Measurements from ENCODE around the gene PDE6A. TPM values are rescaled to one million over a fixed set of nuclear protein-coding genes. Genes with fewer than 3 reads are reported as not detected.
"Not testable (repeated sequence)": the region's sequence is repeated elsewhere in the genome, so short reads cannot be mapped to it uniquely, and the experiment has no call there.

PDE6A gene
- total RNA-seq, 1 donor from 2014 or later, result not detected

DNA sequence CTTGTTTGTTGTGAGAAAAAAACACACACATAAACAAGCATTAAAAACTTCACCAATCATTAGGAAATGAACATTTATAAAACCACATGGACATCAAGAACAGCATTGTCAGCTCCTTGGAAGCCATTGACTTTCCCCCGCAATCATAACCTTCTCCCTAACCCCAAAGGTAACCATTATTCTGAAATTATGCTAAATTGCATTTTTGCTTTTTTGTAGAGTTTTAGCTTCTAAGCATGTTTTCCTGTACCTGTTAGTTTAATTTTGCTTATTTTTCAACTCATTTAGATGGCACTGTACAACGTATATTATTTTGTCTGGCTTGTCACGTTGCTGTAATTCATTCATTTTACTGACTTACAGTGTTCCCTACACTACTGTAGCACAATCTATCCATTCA is 36.8 kb downstream of the PDE6A start:
- ATAC-seq, result no peak
- intact Hi-C loops (cut with DNase I), result no loop called here
- DNase-seq (ENCODE audit: low spot score), result no peak

DNA sequence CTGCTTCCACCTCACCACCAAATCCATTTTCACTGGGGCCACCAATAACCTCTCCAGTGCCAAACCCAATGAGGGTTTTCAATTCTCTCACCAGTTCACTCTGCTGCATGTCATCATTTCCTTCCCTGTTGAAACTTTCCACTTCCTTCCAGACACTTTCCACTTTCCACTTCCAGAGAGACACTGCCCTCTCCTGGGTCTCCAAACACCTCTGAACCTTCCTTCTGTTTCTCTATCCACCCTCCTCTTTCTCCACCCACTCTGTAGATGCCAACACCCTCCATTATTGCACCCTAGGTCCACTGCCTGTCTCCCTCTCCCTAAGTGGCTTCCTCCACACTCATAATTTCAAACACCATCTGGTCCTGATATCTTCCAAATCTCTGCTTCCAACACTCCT is 39.6 kb downstream of the PDE6A start:
- DNase-seq (ENCODE audit: low spot score) (no peak), ATAC-seq (no peak)
- intact Hi-C loops (cut with DNase I), result no loop called here

DNA sequence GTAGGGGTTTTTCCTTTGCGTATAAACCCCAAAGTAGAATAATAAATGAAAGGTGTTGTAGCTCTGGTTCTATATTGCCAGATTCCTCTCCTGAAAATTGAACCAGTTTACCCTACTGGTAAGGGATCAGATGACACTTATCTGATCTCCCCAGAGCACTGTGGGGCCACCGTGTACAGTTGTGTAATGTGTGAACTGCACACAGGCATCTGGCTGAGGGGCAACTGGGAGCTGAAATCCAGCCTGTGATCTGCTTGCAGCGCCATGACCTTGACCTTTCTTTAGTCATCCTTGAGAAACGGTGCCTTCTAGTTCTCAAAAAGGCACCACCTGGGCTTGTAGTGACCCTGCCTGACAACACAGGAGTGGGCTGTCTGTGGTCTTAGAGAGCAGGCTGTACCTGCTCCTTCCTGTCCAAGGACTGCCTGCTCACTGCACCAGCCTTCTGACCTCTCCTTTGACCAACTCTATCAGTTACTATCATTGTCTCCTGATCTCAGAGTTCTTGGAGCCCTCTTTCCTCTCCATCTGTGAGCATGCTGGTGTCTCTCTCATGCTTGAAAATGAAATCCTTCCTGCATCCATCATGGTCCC is 40.2 kb downstream of the PDE6A start:
- no peak for ATAC-seq
- no peak for DNase-seq (ENCODE audit: low spot score)
- intact Hi-C loops (cut with DNase I), result no loop called here

DNA sequence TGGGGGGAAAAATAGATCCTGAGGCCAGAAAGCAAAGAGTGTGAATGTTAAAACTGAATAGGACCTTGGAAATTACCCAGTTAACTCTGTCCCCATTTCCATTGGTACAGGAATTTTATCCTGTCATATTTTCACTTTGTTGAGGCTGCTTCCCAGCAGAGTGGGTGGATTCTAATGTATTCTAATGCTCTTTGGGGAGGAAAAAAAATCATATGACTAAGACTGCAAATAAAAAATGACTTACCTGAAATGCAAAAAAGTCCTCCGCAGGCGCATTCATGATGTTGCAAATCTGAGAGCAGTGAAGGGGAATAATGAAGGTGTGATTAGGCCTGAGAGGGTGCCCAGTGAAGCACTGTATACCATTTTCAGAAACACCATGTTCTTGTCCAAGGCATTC is 41.2 kb downstream of the PDE6A start:
- intact Hi-C loops (cut with DNase I), result no loop called here
- ATAC-seq (no peak), DNase-seq (ENCODE audit: low spot score) (no peak)

DNA sequence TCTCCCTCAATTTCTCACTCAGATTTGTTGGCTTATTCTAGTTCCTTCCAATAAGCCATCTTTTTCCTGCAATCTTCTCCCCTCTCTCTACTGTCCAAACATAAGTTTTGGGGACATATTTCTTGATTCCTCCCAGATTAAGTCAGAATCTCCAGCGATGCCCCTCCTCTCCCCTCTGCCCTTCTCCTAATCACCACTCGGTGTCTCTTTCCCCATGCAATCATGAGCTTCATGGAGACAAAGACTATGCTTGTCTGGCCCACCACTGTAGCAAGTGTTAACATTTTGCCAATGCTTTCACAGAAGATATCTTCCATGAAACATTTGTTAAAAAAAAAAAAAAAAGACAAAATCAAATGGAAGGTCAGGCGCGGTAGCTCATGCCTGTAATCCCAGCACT is 42.4 kb downstream of the PDE6A start:
- intact Hi-C loops (cut with DNase I), result no loop called here
- ATAC-seq (no peak), DNase-seq (ENCODE audit: low spot score) (no peak)

DNA sequence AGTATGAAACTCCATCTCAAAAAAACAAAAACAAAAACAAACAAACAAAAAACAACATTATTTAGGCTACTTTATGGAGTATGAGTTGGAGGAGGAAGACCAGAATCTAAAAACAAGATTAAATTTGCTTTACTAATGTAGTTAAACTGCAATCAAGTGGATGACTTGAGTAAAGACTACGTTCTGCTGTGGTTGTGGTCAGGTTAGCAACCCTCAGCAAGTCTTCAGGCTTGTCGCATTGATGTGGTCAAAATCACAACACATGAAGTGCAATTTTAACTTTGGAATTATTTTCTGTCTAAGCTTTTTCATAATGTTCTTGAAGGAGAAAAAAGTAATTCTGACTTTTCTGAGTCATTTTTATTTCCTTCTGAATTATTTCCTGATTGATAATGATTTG is 43.1 kb downstream of the PDE6A start:
- intact Hi-C loops (cut with DNase I), result no loop called here
- no peak for ATAC-seq
- DNase-seq (ENCODE audit: low spot score), result no peak

DNA sequence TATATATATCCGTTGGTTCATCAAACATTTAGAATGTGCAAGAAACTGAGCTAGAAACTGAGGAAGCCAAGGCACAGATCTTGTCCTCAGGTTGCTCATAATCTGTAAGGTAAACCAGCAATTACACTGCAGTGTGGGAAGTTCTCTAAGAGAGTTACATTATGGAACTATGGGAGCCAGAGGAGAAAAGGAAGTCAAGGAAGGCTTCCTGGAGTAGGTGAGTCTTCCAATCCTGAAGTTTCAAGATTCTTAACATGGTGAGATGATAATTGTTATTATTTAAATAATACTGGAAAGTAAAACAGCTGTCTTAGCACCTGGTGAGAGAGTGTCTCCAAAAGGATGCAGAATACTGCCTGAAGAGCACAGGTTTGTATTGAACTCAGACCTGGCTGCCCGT is 44.2 kb downstream of the PDE6A start:
- intact Hi-C loops (cut with DNase I), result no loop called here
- no peak for DNase-seq (ENCODE audit: low spot score)
- ATAC-seq, result no peak

DNA sequence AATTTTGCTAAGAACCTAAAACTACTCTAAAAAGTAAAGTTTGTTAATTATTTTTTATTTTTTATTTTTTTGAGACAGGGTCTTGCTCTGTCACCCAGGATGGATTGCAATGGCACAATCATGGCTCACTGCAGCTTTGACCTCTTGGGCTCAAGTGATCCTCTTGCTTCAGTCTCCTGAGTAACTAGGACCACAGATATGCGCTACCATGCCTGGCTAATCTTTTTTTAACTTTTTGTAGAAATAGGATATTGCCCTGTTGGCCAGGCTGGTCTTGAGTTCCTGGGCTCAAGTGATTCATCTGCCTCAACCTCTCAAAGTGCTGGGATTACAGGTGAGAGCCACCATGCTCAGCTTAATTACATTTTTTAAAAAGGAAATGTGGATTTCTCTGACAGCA is 45.8 kb downstream of the PDE6A start:
- intact Hi-C loops (cut with DNase I), result no loop called here
- DNase-seq (ENCODE audit: low spot score) (no peak), ATAC-seq (no peak)

DNA sequence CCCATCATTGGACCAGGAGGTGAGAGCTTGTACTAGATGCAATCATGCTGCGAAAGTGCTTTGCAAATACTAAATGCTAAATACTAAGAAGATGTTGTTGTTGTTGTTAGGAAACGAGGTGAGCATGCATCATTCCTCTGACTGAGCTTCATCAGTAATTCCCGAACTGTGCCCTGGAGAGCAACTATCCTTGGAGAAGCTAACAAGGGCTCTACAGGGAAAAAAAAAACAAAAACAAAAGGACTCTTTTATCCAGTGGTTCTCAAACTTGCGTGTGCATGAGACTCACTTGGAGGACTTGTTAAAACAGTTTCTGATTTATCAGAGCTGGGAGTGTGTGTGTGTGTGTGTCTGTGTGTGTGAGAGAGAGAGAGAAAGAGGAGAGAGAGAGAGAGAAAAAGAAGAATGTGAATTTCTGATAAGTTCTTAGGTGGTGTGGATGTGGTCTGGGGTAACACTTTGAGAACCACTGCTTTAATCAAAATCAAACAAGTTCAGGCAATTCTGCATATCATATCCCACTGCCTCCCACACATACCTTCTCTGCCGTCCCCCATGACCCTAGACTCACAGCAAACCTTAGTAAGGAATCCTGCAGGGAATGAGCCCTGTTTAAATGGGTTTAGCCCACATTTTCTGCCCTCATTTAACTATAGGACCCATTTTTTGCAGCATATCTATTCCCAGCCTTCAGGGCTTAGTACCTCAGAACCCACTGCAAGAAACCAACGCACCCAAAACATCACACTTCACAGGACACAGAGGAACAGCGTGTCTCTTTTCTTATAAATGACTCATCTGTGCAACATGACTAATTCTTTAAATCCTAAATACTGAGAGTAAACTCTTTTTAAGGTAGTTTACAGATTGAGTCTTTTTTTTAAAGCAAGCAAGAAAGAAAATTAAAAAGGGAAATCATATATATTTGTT is 48.9 kb downstream of the PDE6A start:
- ATAC-seq, result no peak
- DNase-seq (ENCODE audit: low spot score), result no peak
- intact Hi-C loops (cut with DNase I), result no loop called here

DNA sequence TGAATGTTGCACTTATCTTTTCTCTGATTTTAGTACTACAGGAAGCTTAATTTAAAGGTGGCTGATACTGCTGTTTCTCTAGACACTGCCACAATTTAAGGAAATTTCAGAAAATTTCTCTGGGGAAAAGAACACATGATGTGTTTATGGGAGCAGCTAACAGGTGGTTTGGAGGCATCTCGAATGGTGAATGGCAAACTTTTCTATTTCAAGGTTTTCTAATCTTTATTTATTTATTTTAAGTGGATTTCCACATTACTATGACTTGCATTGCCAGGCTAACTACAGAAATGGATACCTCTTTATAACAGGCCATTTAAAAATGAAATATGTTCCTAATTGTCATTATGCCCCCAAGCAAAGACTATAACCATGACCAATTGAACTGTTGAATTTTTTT is 50.4 kb downstream of the PDE6A start:
- intact Hi-C loops (cut with DNase I), result no loop called here
- DNase-seq (ENCODE audit: low spot score), result no peak
- ATAC-seq, result no peak

DNA sequence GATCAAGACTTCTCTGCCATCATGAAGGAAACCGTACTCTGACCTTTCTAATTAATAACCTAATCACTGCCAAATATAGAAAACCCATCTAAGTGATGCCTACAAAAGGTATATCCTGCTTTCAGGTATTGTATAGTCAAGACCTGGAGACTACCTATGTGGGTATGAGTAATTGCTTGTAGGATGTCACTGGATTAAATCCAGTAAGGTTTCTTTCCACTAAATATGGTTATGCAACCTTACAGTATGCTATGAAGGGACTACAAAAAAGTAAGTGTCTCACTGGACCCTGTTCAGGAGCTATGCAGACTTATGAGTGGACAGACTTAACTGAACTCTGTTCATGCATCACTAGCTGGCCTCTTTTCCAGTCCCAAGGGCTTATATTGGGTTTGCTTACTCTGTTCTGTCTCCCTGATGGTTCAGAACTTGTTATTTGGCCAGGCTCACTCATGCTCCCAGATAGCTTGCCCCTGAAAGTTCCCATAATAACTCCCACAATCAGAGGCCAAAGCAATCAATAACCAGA is 51.1 kb downstream of the PDE6A start:
- no peak for DNase-seq (ENCODE audit: low spot score)
- ATAC-seq, result no peak
- intact Hi-C loops (cut with DNase I), result no loop called here

DNA sequence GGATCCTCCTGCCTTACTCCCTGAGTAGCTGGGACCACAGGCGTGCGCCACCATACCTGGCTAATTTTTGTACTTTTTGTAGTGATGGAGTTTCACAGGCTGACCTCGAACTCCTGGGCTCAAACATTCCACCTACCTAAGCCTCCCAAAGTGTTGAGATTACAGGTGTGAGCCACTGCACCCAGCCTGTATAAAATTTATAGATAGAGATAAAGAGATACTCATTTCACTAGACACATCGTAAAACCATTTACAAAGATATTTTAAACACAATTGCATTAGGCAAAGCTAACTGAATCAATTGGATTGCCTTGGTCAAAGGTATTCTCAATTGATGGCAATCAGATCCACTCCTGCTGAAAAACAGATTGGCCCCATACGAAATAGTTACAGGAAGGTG is 52.0 kb downstream of the PDE6A start:
- intact Hi-C loops (cut with DNase I), result no loop called here
- ATAC-seq, result no peak

DNA sequence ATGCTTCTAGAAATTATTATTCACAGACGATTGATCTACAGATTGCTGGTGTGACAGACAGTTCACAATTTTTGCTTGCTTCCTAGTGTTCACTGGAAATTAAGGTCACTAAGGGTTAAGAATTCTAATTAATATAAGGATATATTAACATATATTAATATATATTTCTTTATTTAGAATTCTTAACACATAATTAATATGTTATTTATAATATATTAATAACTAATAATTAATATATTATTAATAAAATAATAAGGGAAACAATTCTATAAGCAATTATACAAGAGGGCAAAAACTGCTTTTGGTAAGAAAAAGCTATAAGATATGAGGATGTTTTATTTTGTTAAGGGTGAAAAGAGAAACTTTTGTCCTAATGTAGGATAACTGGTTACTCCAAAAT is 56.3 kb downstream of the PDE6A start:
- ATAC-seq (no peak), DNase-seq (ENCODE audit: low spot score) (no peak)
- intact Hi-C loops (cut with DNase I), result no loop called here

More for the DNA sequence above, 52.0 kb downstream of the PDE6A start:
- no peak for DNase-seq (ENCODE audit: low spot score)

DNA sequence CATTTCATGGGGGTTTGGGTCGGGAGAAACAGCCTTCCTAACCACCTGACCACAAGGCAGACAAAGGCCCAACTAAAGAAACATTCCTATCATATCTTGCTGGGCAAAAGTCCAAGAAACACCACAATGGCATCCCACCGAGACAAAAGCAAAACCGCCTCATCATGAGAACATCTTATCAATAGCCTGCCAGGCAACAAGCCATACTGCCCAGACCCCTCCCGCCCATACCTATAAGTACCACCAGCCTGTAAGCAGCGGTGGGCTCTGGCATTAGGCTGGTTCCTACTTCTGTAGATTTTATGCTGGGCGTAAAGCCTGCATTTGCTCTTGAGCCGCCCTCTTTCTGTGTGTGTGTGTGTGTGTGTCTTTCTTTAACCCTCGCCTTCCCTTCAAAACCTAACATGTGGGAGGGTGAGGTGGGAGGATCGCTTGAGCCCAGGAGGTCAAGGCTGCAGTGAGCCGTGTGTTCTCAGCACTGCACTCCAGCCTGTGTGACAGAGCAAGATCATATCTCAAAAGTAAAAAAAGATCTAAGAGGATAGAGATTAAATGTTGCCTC is 56.9 kb downstream of the PDE6A start:
- DNase-seq (ENCODE audit: low spot score) (no peak), ATAC-seq (no peak)
- intact Hi-C loops (cut with DNase I), result no loop called here

DNA sequence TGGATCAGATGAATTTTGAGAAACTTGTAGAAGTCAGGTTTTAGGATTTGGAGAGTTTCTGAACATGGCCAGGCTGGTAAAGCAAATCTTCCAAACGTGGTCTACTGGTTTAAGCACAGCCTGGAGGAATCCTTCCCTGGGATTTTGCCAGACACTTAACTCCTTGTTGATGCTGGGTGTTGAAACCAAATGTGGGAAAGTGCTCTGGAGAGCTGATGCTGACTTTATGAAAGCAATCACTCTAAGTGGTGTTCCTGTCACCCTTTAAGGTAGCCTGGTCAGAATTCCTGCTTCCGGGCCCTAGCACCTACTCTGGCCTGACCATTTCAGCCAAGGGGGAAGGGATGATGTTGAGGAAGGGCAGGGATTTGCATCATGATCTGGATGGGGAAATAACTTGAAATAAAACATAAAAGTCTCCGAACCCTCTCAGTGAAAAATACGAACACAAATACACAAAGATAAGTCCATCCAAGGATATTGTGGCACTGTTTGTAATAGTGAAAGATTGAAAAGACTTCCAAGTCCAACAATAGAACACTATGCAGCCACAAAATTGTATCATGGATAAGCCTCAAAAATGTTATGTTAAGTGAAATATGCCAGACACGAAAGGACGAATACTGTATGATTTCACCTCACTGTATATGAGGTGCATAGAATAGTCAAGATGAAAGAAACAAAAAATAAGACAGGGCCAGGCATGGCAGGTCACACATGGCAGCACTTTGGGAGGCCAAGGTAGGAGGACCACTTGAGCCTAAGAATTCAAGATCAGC is 57.7 kb downstream of the PDE6A start:
- DNase-seq (ENCODE audit: low spot score), result no peak
- no peak for ATAC-seq
- intact Hi-C loops (cut with DNase I), result no loop called here

DNA sequence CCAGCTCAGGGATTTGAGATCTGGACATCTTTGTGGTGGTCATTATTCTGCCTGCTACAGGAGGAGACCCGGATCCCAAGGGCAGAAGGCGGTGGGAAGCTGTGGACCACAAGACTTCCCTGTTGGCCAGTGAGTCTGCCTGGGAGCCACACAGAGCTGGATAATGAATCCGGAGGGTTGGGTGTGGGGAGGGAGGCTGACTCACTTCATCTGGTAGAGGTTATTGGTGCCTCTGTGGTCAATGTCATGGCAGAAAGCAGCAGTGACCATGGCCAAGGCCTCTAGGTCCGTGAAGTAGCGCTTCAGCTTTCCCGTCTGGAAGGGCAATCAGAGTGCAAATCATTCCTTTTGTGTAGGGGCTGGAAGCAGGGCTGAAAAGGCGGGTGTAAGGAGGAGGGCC is 58.5 kb downstream of the PDE6A start:
- no peak for DNase-seq (ENCODE audit: low spot score)
- ATAC-seq, result no peak
- intact Hi-C loops (cut with DNase I), result no loop called here

DNA sequence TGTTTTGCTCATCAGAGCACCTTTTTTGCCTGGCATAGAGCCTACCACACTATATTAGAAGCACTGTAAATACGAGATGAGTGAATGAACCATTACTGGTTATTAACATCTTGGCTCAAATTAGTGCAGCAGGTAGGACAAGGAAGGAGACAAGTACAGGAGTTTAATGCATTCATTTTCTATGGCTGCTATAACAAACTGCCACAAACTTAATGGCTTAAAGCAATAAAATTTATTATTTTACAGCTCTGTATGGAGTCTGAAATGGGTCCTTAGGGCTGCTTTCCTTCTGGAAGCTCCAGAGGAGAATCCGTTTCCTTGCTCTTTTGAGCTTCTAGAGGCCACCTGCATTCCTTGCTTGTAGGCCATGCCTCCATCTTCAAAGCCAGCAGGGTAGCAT is 59.1 kb downstream of the PDE6A start:
- ATAC-seq, result no peak
- no peak for DNase-seq (ENCODE audit: low spot score)
- intact Hi-C loops (cut with DNase I), result no loop called here

DNA sequence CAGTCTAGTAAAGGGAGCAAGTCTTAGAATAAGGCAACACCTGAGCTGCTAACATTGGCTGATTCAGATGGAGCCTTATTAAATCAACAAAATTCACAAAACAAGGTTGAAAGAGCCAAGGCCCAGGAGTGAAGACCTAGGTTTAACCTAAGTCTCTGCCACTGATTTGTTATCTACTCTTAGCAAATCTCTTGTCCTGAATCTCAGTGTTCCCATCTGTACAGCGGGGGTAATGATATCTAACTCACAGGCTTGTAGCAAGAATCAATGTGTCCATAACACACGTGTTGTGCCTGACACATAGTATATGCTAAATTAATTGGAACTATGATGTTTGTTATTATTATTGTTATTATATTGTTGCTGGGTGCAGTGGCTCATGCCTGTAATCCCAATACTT is 61.0 kb downstream of the PDE6A start:
- intact Hi-C loops (cut with DNase I), result no loop called here
- DNase-seq (ENCODE audit: low spot score) (no peak), ATAC-seq (no peak)

DNA sequence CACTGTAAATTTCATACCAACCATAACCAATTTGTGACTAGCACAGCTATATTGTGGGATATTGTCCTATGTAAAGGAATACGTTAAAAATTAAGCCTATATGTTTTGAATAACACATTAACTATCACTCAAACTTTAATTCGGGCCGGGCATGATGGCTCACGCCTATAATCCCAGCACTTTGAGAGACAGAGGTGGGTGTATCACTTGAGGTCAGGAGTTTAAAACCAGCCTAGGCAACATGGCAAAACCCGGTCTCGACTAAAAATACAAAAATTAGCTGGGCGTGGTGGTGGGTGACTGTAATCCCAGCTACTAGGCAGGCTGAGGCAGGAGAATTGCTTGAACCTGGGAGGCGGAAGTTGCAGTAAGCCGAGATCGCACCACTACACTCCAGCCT is 62.0 kb downstream of the PDE6A start:
- DNase-seq (ENCODE audit: low spot score); intact Hi-C loops (cut with DNase I); ATAC-seq: not testable (repeated sequence)

Measured in sciatic nerve (tissue), 2 donors.